Measurements from ENCODE around the gene CKAP2.
A peak's percentile ranks its signal among the peaks of the same experiment; 100 is the strongest.
"Not testable (repeated sequence)": the region's sequence is repeated elsewhere in the genome, so short reads cannot be mapped to it uniquely, and the experiment has no call there.

CKAP2 gene

GRCh38 chr13:52454820-52455676, at the start of gene CKAP2:
TSS of gene CKAP2 (plus strand) at chr13:52455478. CDS start at chr13:52455557, 79 bp downstream.
- peak; percentile 99 for DNase-seq

- DNase-seq, result peak; percentile 86
These were observed 49.3 kb upstream of the CKAP2 start, which contains the start of gene THSD1 for GRCh38 chr13:52405767-52406494. TSS of gene THSD1 (minus strand) at chr13:52406172. CDS start at chr13:52402600, 3,572 bp downstream.

GRCh38 chr13:52406629-52407028, 48.6 kb upstream of the CKAP2 start:
- DNase-seq, result no peak

GRCh38 chr13:52407436-52407835, 47.8 kb upstream of the CKAP2 start:
- DNase-seq, result not testable (repeated sequence)

- not testable (repeated sequence) for DNase-seq
These were observed 47.1 kb upstream of the CKAP2 start for GRCh38 chr13:52408071-52408658.

GRCh38 chr13:52411629-52412028, 43.6 kb upstream of the CKAP2 start:
- no peak for DNase-seq

- DNase-seq, result no peak
These were observed 43.1 kb upstream of the CKAP2 start for GRCh38 chr13:52412128-52412527.

- no peak for DNase-seq
These were observed 41.2 kb upstream of the CKAP2 start for GRCh38 chr13:52414051-52414450.

GRCh38 chr13:52414963-52415362, 40.3 kb upstream of the CKAP2 start:
- DNase-seq, result no peak

- no peak for DNase-seq
These were observed 36.2 kb upstream of the CKAP2 start for GRCh38 chr13:52419080-52419479.

- no peak for DNase-seq
These were observed 34.1 kb upstream of the CKAP2 start for GRCh38 chr13:52421216-52421615.

GRCh38 chr13:52428295-52428694, 27.0 kb upstream of the CKAP2 start:
- peak; percentile 96 for DNase-seq

- DNase-seq, result no peak
These were observed 22.8 kb upstream of the CKAP2 start for GRCh38 chr13:52432456-52432855.

- DNase-seq, result no peak
These were observed 9.0 kb upstream of the CKAP2 start for GRCh38 chr13:52446265-52446664.

GRCh38 chr13:52447354-52447753, 7.9 kb upstream of the CKAP2 start:
- peak; percentile 23 for DNase-seq

GRCh38 chr13:52447815-52448552, 7.3 kb upstream of the CKAP2 start:
- DNase-seq, result peak; percentile 62

- DNase-seq, result peak; percentile 57
These were observed 5.8 kb upstream of the CKAP2 start for GRCh38 chr13:52449331-52450011.

- DNase-seq, result peak; percentile 99
These were observed 5.1 kb upstream of the CKAP2 start, which contains the start of gene VPS36 for GRCh38 chr13:52450012-52450792. TSS of gene VPS36 (minus strand) at chr13:52450634. CDS start at chr13:52450594, 40 bp downstream.

- no peak for DNase-seq
These were observed 4.5 kb upstream of the CKAP2 start for GRCh38 chr13:52450793-52451116.

- DNase-seq, result no peak
These were observed 4.0 kb upstream of the CKAP2 start for GRCh38 chr13:52451135-52451804.

- DNase-seq, result no peak
These were observed 2.8 kb upstream of the CKAP2 start for GRCh38 chr13:52452470-52452869.
